ENCODE results near the gene CTAG2.
"Not testable (repeated sequence)": the region's sequence is repeated elsewhere in the genome, so short reads cannot be mapped to it uniquely, and the experiment has no call there.

Gene CTAG2

DNA sequence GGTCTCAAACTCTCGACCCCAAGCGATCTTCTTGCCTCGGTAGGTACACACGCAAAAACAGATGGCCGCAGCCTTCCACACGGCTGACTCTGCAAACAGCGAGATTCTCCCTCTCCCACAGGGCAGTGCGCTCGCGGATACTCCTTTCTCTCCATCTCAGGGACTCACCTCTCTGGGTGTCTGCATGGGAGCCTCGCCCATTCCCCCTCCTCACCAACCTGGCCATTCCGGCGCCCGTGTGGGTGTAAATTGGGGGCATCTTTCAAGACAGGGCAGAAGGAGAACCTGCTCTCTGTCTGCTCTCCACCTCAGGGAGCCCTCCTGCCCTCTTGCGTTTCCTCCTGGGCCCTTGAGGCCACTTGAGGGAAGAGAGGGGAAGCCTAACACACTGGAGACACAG, 4.4 kb downstream of the CTAG2 start:
- TF ChIP-seq, protein P1, sequence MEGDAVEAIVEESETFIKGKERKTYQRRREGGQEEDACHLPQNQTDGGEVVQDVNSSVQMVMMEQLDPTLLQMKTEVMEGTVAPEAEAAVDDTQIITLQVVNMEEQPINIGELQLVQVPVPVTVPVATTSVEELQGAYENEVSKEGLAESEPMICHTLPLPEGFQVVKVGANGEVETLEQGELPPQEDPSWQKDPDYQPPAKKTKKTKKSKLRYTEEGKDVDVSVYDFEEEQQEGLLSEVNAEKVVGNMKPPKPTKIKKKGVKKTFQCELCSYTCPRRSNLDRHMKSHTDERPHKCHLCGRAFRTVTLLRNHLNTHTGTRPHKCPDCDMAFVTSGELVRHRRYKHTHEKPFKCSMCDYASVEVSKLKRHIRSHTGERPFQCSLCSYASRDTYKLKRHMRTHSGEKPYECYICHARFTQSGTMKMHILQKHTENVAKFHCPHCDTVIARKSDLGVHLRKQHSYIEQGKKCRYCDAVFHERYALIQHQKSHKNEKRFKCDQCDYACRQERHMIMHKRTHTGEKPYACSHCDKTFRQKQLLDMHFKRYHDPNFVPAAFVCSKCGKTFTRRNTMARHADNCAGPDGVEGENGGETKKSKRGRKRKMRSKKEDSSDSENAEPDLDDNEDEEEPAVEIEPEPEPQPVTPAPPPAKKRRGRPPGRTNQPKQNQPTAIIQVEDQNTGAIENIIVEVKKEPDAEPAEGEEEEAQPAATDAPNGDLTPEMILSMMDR (IDR thresholded peaks at IDR 0.05; ENCODE audit: low read depth, low read length), result no peak

GRCh38 chrX:154645745-154646378, 7.5 kb downstream of the CTAG2 start:
- H3K4me3 ChIP-seq (replicated peaks in 1 of 2; ENCODE audit: low read depth in 2 of 2, low read length in 2 of 2); DNase-seq (ENCODE audit: low read depth in 2 of 2): not testable (repeated sequence)

More for the DNA sequence above, 4.4 kb downstream of the CTAG2 start:
- DNase-seq (ENCODE audit: low read depth in 2 of 2), result no peak
- H3K4me3 ChIP-seq (replicated peaks in 1 of 2; ENCODE audit: low read depth in 2 of 2, low read length in 2 of 2), result no peak overlapping the region

GRCh38 chrX:154643708-154644107, 9.7 kb downstream of the CTAG2 start:
- H3K4me3 ChIP-seq (replicated peaks in 1 of 2; ENCODE audit: low read depth in 2 of 2, low read length in 2 of 2); DNase-seq (ENCODE audit: low read depth in 2 of 2): not testable (repeated sequence)

GRCh38 chrX:154641740-154642139, 11.6 kb downstream of the CTAG2 start:
- not testable (repeated sequence) for H3K4me3 ChIP-seq (replicated peaks in 1 of 2; ENCODE audit: low read depth in 2 of 2, low read length in 2 of 2); DNase-seq (ENCODE audit: low read depth in 2 of 2)

DNA sequence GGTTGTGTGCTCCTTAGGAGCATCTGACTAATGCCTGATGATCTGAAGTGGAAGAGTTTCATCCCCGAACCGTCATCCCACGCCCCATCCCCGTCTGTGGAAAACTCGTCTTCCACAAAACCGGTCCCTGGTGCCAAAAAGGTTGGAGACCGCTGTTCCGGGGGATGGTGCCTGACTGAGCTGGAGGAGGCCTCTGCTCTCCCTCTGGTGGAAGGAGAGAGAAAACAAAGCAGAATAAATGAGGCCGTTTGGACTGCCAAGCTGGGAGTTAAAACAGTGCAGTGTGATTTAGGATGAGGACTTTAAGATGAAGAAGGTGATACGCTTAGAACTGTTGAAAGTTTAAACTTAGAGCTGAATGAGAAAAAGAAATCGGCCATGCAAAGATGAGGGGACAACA, 19.7 kb downstream of the CTAG2 start:
- not testable (repeated sequence) for H3K4me3 ChIP-seq (replicated peaks in 1 of 2; ENCODE audit: low read depth in 2 of 2, low read length in 2 of 2); DNase-seq (ENCODE audit: low read depth in 2 of 2)

DNA sequence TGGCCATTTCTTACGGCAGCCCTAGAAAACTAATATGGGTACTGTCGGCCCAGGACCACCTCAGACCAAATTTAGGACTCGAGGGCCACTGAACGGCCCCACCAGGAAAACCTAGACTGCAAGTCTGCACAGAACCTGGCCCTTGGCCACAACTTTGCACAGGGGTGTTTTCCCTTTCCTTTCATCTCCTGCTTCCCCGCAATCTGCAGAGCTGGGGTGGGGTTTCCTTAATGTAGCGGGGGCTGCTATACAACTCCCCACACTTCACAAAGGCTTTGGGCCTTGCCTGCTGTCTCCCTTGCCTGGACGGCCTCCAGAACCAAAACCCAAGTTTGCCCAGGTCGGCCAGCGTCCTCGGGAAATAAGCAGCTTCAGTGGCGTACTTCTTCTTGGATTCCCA, 22.4 kb downstream of the CTAG2 start:
- DNase-seq (ENCODE audit: low read depth in 2 of 2); H3K4me3 ChIP-seq (replicated peaks in 1 of 2; ENCODE audit: low read depth in 2 of 2, low read length in 2 of 2): not testable (repeated sequence)

GRCh38 chrX:154628960-154629359, 24.4 kb downstream of the CTAG2 start:
- DNase-seq (ENCODE audit: low read depth in 2 of 2); H3K4me3 ChIP-seq (replicated peaks in 1 of 2; ENCODE audit: low read depth in 2 of 2, low read length in 2 of 2): not testable (repeated sequence)

- DNase-seq (ENCODE audit: low read depth in 2 of 2); H3K4me3 ChIP-seq (replicated peaks in 1 of 2; ENCODE audit: low read depth in 2 of 2, low read length in 2 of 2): not testable (repeated sequence)
Measured at GRCh38 chrX:154620767-154621414, 32.5 kb downstream of the CTAG2 start.

DNA sequence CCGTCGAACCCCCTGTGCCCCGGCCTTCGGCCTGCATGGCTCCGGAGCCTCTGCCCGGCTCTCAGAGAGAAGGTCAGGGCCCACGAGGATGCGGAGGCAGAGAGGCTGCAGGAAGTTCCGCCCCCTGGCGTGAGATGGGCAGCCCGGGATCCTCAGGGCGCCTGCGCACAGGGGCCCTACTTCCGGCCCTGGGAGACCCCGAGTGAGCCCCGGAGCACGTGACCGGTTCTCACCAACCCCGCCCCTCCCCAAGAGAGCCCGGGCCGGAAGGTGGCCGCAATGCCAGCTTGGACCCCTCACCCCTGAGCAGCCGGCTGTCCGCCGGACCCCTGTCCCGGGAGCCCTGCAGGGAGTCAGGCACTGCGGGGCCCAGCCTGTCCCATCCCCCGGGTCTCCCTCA, 34.2 kb downstream of the CTAG2 start, which contains the start of gene CTAG1B:
Gene CTAG1B (minus strand): TSS at position 101 of the 400 bp plus-strand sequence. CDS start 64 bp downstream, at position 37.
- not testable (repeated sequence) for DNase-seq (ENCODE audit: low read depth in 2 of 2); H3K4me3 ChIP-seq (replicated peaks in 1 of 2; ENCODE audit: low read depth in 2 of 2, low read length in 2 of 2)

- H3K4me3 ChIP-seq (replicated peaks in 1 of 2; ENCODE audit: low read depth in 2 of 2, low read length in 2 of 2); DNase-seq (ENCODE audit: low read depth in 2 of 2): not testable (repeated sequence)
Measured at GRCh38 chrX:154613586-154613985, 39.8 kb downstream of the CTAG2 start.

GRCh38 chrX:154611146-154611545, 42.2 kb downstream of the CTAG2 start:
- not testable (repeated sequence) for H3K4me3 ChIP-seq (replicated peaks in 1 of 2; ENCODE audit: low read depth in 2 of 2, low read length in 2 of 2); DNase-seq (ENCODE audit: low read depth in 2 of 2)

GRCh38 chrX:154608823-154609222, 44.6 kb downstream of the CTAG2 start:
- DNase-seq (ENCODE audit: low read depth in 2 of 2); H3K4me3 ChIP-seq (replicated peaks in 1 of 2; ENCODE audit: low read depth in 2 of 2, low read length in 2 of 2): not testable (repeated sequence)

DNA sequence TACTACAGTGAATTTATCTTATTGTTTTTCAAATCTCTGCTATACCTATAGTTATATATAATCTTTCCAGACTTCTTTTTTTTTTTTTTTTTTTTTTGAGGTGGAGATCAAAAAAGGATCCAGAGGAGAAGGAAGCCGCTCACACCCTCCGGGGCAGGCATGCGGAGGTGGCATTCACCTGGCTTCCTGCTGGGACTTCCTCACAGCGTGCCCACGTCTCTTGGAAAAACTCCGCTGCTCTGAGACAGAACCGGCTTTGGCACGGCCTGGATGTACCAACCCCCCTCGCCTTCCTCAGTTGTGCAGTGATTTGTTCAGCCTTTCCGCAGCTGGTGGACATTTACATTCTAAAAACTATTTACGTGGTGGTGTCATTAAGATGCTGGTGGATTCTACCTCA, 45.4 kb downstream of the CTAG2 start:
- H3K4me3 ChIP-seq (replicated peaks in 1 of 2; ENCODE audit: low read depth in 2 of 2, low read length in 2 of 2), result not testable (repeated sequence)

More for the DNA sequence above, 45.4 kb downstream of the CTAG2 start:
- DNase-seq (ENCODE audit: low read depth in 2 of 2), result not testable (repeated sequence)
